HG02642 (cell line): ENCODE measurements around the gene MFSD1.

ENCODE experiments used
- ATAC-seq: cut with Tn5 transposase; IDR thresholded peaks from one replicate; pipeline ENCODE4 v1.9.1; 2021; ENCODE audit warnings: mild to moderate bottlenecking; ENCODE audit not compliant: unreplicated experiment, poor library complexity

The MFSD1 gene

GRCh38 chr3:158801696-158802408 lies at the start of gene MFSD1:
TSS of gene MFSD1 (plus strand) at chr3:158802054. CDS start at chr3:158802153, 99 bp downstream.
- ATAC-seq, result peak; percentile 99

- no peak for ATAC-seq
Measured at GRCh38 chr3:158753854-158754253, 48.0 kb upstream of the MFSD1 start.

DNA sequence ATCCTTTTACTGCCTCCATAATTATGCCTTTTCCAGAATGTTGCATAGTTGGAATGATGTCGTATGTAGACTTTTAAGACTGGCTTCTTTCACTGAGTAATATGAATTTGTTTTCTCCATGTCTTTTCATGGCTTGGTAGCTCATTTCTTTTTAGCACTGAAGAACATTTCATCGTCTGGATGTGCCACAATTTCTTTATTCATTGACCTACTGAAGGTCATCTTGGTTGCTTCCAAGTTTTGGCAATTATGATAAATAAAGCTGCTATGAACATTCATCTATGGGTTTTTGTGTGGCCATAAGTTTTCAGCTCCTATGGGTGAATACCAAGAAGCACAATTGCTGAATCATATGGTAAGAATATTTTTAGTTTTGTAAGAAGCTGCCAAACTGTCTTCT lies 46.4 kb upstream of the MFSD1 start:
- ATAC-seq, result no peak

DNA sequence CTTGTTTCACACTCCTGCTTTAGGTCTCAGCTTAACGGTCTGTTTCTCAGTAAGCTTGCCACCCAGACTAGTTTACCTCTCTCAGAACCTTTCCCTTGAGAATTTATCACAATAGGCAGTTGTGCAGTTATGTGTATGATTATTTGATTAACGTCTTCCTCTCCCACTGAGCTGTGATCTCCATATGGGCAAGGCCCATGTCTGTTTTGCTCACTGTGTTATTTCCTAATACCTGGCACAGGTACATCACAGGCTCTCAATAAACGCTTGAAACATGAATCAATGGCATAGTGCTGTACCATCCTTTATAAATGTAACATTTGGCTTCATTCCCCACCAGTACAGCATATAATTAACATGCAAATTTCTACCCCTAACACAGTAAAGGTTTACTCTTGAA lies 40.5 kb upstream of the MFSD1 start:
- ATAC-seq, result no peak

GRCh38 chr3:158762701-158763100 lies 39.2 kb upstream of the MFSD1 start:
- ATAC-seq, result no peak

DNA sequence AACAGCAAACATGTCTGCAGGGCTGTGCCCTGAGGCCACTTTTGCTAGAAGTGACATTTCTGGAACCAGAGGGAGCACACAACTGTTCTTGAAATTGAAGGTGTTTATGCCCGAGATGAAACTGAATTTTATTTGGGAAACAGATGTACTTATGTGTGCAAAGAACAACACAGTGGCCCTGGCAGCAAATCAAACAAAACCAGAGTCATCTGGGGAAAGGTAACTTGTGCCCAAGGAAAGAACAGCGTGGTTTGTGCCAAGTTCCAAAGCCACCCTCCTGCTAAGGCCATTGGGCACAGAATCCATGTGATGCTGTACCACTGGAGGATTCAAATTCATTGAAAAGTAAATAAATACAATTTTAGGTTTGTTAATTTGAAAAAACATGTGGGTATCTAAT lies 38.4 kb upstream of the MFSD1 start:
- no peak for ATAC-seq

DNA sequence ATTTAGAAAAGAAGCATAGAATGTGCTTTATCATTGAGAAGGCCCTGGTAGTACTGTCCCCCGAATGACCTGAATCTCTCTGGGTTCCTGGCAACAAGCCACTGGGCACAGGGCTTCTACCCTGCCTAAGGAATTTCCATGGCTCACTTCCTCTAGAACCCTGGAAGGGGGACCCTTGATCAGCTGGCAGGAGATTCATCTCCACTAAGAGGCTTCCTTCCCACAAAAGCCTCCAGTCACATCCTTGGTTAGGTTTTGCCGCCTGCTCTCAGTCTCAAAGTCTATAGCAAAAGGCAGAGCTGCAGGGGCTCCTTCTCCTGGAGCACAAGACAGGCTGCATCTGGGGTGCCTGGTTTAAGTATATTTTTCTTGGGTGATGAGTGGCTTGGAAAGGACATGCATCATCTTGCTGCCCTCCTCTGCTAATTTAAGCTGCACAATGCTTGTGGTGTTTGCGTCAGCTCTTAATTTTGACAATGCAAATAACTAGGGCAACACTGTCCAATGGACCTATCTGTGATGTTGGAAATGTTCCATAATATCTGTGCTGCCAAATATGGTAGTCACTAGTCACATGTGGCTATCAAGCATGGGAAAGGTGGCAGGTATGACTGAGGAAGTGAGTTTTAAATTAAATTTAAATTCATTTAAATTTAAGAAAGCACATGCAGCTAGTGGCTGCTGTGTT lies 36.2 kb upstream of the MFSD1 start:
- ATAC-seq, result no peak

- ATAC-seq, result no peak
Measured at GRCh38 chr3:158766364-158766763, 35.5 kb upstream of the MFSD1 start.

GRCh38 chr3:158768361-158768787 lies 33.5 kb upstream of the MFSD1 start:
- ATAC-seq, result no peak

DNA sequence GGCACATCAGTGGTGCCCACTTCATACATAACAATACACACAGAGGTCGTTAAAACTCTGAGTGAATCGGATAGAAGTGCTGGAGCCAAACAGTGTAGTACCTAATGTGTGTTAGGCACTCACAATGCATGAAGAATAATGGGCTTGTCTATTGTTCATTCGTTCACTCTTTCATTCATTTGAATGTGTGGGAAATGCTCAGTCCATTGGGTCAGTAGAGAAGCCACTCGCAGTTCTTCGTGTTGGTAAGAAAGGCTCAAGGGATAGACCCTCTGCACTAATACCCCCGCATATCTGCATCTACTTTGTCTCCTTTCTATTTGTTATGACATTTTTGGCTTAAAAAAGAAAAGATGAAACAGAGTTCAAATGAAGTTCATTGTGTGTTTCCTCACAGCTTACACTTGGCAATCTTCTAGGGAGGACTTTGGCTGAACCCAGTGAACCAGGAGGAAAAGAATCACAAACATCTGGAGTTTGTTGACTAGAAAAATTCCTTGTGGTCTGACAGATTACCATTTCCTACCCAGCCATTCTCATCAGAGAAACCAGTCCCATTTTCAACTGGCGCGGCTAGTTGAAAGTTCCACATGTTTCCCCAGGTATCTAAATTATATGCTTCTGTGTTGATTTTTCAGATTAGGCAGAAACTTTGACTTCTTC lies 32.8 kb upstream of the MFSD1 start:
- no peak for ATAC-seq

- no peak for ATAC-seq
Measured at GRCh38 chr3:158769549-158769948, 32.3 kb upstream of the MFSD1 start.

DNA sequence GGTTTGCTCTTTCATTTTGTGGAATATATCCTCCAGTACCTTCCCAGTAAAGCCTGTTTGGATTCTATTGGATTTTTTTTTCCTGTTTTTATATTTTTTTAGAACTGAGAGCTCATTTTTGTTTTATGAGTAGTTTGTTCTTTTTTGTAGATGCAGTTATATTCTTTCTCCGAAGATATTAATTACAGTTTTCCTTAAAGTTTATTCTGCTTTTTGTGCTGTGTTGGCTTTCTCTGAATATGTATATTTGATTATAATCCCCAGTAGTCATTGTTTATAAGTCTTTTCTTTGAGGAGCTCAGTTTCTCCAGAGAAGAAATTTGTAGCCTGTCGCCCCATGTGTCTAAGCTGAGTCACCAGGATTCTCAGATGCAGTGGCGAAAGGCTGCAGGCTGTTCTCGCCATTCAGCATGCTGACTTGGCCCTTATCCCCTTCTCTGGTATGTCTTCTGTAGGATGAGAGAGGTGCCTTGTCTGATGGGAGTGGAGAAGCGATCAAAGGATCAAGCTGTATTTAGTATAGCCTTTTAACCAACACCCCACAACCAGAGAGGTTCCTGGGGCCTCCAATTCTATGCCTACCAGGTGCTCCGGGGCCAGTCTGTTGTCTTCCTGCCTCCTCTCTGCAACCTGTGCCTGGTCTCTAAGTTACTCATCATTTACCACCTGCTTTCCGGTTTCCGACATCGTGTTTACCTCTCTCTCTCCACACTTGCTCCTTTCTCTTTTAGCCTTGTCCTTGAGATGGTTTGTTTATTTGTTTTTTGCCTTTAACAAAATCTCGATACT lies 31.7 kb upstream of the MFSD1 start:
- no peak for ATAC-seq

GRCh38 chr3:158770741-158771350 lies 31.0 kb upstream of the MFSD1 start:
- no peak for ATAC-seq

DNA sequence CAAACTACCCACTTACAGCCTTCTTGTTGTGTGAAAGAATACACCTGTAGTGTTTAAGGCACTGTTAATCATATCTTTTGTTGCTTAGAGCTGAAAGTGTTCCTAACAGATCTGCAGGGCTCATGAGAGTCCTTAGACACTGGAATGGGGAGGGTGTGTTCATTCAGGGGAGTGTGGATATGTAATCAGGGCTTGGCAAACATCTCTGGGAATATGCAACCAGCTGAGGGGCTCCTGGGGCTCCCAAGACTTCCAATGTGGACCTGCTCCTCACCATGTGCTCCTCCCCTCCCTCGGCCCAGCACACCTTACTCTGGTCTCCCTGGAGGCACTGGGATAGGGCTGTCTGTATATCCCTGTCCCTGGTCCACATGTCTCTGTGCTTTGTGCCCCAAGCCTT lies 30.3 kb upstream of the MFSD1 start:
- ATAC-seq, result no peak

- ATAC-seq, result no peak
Measured at GRCh38 chr3:158771982-158772381, 29.9 kb upstream of the MFSD1 start.

DNA sequence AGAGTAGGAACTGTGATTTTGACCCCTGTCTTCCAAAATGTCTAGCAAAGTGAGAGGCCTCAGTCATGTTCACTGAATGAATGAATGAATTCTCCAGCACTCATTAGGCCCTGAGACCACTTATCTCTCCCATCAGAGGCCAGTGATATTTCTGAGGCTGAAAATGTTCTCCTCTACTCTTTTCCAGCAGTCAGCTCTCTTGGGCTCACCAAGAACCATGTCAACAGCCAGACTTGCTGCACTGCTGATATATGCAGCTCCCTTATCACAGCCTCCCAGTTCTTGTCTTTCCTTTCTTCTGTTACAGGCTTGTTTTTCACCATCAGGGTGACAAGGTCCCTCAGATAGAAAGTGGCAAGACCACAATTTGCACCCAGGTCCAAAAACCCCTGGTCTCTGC lies 28.7 kb upstream of the MFSD1 start:
- no peak for ATAC-seq

DNA sequence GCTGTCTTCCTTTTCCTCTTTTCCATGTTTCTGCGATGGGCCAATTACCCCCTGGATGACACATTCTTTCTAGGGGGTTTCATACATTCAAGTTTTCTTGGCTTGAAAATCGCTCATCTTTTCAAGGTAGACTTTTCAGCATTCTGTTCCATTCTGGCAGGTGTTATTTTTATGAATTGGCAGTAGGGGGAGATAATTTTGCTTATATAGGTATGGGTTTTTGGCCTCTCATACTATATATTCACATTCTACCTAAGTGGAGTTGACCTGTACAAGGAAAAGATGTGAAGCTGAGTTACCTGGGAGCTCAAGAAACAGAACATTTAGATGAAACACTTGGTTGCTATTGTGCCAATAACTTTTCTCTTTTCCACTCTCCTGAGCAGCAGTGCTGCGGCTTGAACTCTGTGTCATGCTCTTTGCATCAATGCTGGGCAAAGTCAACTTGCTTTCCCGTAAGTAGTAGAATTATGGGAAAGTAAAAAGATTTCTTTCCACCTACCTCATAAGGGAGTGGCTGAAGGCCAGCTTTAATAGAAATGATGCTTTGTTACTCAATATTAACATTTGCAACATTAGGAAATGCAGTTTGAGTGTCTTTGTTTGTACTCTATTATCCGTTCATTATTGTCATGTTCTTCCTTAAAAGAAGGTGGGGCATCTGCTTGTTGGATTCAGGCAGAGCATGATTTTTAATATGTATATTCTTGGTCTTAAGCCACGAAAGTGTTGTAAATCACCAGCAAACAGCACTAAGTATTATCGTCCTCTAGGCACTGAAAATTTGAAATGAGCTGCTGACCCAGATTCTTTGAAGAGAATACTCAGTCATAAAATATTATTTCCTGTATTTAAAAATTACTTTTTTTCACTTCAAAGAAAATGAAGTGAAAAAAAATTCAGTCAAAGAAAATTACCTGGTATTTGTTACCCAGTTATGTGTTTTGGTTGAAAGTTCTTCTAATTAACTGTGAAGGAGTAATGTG lies 27.7 kb upstream of the MFSD1 start:
- ATAC-seq, result no peak

- no peak for ATAC-seq
Measured at GRCh38 chr3:158774965-158775364, 26.9 kb upstream of the MFSD1 start.
